Keratinocyte (primary cell): Measurements from ENCODE around the gene UMAD1. TPM values are rescaled to one million over a fixed set of nuclear protein-coding genes. Genes with fewer than 3 reads are reported as not detected.

Experiments used
- DNase-seq: peaks from one replicate; pipeline ENCODE4 v3.0.0-alpha.2; 2011; ENCODE audit warnings: low read depth, missing footprints, low spot score
- FAIRE-seq: peaks from 2 replicates; lab custom pipeline; 2011; peaks lifted over from hg19 to GRCh38; lab: Jason Lieb, UNC
- H2AFZ ChIP-seq: 2 replicates; pipeline ENCODE4 v1.6.0; 2012; ENCODE audit warnings: low read length, control low read depth, inconsistent platforms; ENCODE audit not compliant: control insufficient read depth
- H3K27ac ChIP-seq: 2 replicates; pipeline ENCODE4 v1.5.1; 2011; ENCODE audit warnings: low read length; ENCODE audit not compliant: control insufficient read depth, insufficient read depth
- H3K27me3 ChIP-seq: 3 replicates; pipeline ENCODE4 v1.6.0; 2011; ENCODE audit warnings: low read length; ENCODE audit not compliant: control insufficient read depth, insufficient read depth; ENCODE audit errors: extremely low read depth
- H3K36me3 ChIP-seq, 2 experiments: 2 replicates in 1 of 2; 3 replicates in 1 of 2; pipeline ENCODE4 v1.5.1; 2011; ENCODE audit warnings: low read length in 2 of 2, mild to moderate bottlenecking in 1 of 2; ENCODE audit not compliant: control insufficient read depth in 2 of 2, insufficient read depth in 2 of 2; ENCODE audit errors: extremely low read depth in 1 of 2
- H3K4me1 ChIP-seq: 3 replicates; pipeline ENCODE4 v1.5.1; 2011; ENCODE audit warnings: low read length; ENCODE audit not compliant: control insufficient read depth, insufficient read depth; ENCODE audit errors: extremely low read depth
- H3K4me2 ChIP-seq: 3 replicates; pipeline ENCODE4 v1.6.0; 2011; ENCODE audit warnings: low read depth, low read length; ENCODE audit not compliant: control insufficient read depth, insufficient read depth; ENCODE audit errors: extremely low read depth
- H3K4me3 ChIP-seq, 3 experiments: fragments of 200-600 bp in 1 of 3; sonication (generic) in 1 of 3; 2 replicates in 2 of 3; 3 replicates in 1 of 3; pipeline ENCODE4 v1.5.1; 2011 to 2016; ENCODE audit warnings: low read length in 3 of 3, mild to moderate bottlenecking in 3 of 3, control low read depth in 2 of 3, inconsistent platforms in 1 of 3, low read depth in 1 of 3, mixed read lengths in 1 of 3, mixed run types in 1 of 3, moderate library complexity in 1 of 3; ENCODE audit not compliant: control insufficient read depth in 2 of 3, insufficient read depth in 2 of 3; ENCODE audit errors: extremely low read depth in 1 of 3
- H3K79me2 ChIP-seq: 2 replicates; pipeline ENCODE4 v1.6.0; 2012; ENCODE audit warnings: low read length; ENCODE audit not compliant: control insufficient read depth, insufficient read depth
- H3K9ac ChIP-seq: 3 replicates; pipeline ENCODE4 v1.6.0; 2011; ENCODE audit warnings: low read length; ENCODE audit not compliant: control insufficient read depth, insufficient read depth; ENCODE audit errors: extremely low read depth
- H3K9me1 ChIP-seq: 3 replicates; pipeline ENCODE4 v1.6.0; 2011; ENCODE audit warnings: low read length; ENCODE audit not compliant: control insufficient read depth, insufficient read depth; ENCODE audit errors: extremely low read depth
- H3K9me3 ChIP-seq: 2 replicates; pipeline ENCODE4 v1.5.1; 2012; ENCODE audit warnings: low read depth, low read length; ENCODE audit not compliant: control insufficient read depth
- H4K20me1 ChIP-seq: 3 replicates; pipeline ENCODE4 v1.6.0; 2011; ENCODE audit warnings: low read length; ENCODE audit not compliant: control insufficient read depth, insufficient read depth; ENCODE audit errors: extremely low read depth
- CTCF ChIP-seq, 3 experiments: IDR thresholded peaks in 1 of 3; conservative IDR thresholded peaks in 1 of 3; optimal IDR thresholded peaks in 1 of 3; 2 replicates in 2 of 3; 3 replicates in 1 of 3; pipeline versions ENCODE3 to v1.5.1; 2011; ENCODE audit warnings: low read length in 3 of 3, mild to moderate bottlenecking in 3 of 3, moderate library complexity in 2 of 3, control low read depth in 1 of 3, inconsistent platforms in 1 of 3; ENCODE audit not compliant: insufficient read depth in 2 of 3; ENCODE audit errors: extremely low read depth in 1 of 3
- EZH2 ChIP-seq: IDR thresholded peaks from one replicate; pipeline ENCODE4 v1.6.1; 2012; ENCODE audit warnings: inconsistent platforms, mild to moderate bottlenecking, low read length, moderate library complexity
- dilution Hi-C: fragments of 300-500 bp; cut with MboI; formaldehyde crosslinking; loops from one replicate; pipeline ENCODE4 v1.7.0; 2020; ENCODE audit warnings: low sequenced_read_pairs; ENCODE audit not compliant: extremely low pct_ligation_motif_present
- polyA plus RNA-seq, 5 experiments: library from polyadenylated mRNA; depleted of rRNA in 3 of 5; stranded (reverse) in 3 of 5; stranded (forward) in 1 of 5; unstranded in 1 of 5; fragments of >200 nt; gene quantifications; 1 replicate in 1 of 5; 2 replicates in 3 of 5; 3 replicates in 1 of 5; pipeline versions ENCODE4 v1.2.1 to v1.2.3, GENCODE V29; 2011 to 2012; ENCODE audit warnings: missing spikeins in 2 of 5, low read depth in 1 of 5, low replicate concordance in 1 of 5

UMAD1 gene
- polyA plus RNA-seq, 1 donor (not counting 4 experiments of a cell fraction or from before 2014, with no cell fraction given) = 18.2 TPM

DNA sequence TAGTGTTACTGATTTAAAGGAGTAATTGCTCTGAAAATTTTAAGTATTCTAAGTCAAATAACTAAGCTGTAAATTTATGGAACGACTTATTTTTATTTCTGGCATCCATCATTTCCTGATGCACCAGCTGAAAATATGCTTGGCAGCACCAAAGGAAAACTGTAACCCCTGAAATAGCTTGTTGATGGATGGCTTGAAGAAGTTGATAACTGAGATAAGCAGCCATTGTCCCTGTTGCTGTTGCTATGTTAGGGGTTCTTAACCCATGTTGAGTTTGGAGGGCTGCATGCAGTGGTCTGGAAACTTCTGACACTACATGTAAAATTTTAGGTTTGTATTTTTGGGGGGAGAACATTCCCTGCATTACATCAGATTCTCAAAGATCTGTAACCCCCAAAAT is 47.2 kb downstream of the UMAD1 start:
- Histone ChIP-seq H3K9ac (no peak overlapping the region), H3K4me2 (no peak overlapping the region), H3K27me3 (no peaks in the 10 kb centered on the region), H2AFZ (no peak overlapping the region), H3K4me3 (peak overlapping the region in 1 of 3 experiments; percentile 18), H3K9me1 (no peaks in the 10 kb centered on the region), H4K20me1 (no peaks in the 10 kb centered on the region), H3K9me3 (no peaks in the 10 kb centered on the region), H3K79me2 (no peaks in the 10 kb centered on the region), H3K4me1 (peaks cover 3% of the 10 kb centered on the region), H3K27ac (no peak overlapping the region), H3K36me3 (no peaks in the 10 kb centered on the region)
- dilution Hi-C loops = no loop called here
- DNase-seq (no peak), FAIRE-seq (no peak)
- TF ChIP-seq EZH2 (no peak), CTCF (optimal IDR thresholded peaks at IDR 0.05 in 1 of 3, IDR thresholded peaks at IDR 0.05 in 1 of 3, conservative IDR thresholded peaks at IDR 0.05 in 1 of 3; ENCODE audit: extremely low read depth in 1 of 3, insufficient read depth in 2 of 3, low read length in 3 of 3) (no peak)

DNA sequence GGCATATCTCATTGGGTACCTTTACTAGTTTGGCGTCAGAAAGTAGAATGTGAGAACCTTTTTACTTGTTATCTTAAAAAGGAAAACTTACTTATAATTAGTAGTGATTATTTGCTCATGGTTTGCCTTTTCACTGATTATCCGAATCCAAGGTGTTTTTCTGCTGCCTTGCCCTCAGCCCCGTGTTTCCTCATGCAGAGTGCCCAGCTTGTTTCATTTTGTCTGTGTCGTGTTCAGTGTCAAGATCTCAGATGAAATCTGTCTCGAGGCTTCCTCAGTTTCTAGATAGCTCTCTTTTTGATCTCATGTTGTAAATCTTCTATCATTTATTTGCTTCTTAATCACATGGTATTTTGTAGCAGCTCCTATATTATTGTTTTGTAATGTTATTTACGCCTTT is 47.8 kb downstream of the UMAD1 start:
- H3K79me2 ChIP-seq = no peaks in the 10 kb centered on the region
- FAIRE-seq (no peak), DNase-seq (no peak)
- H3K9me3 ChIP-seq = no peaks in the 10 kb centered on the region
- H3K9ac ChIP-seq = no peak overlapping the region
- H3K9me1 ChIP-seq = no peaks in the 10 kb centered on the region
- H3K4me2 ChIP-seq = peak overlapping the region; percentile 59
- dilution Hi-C loops = no loop called here
- H3K36me3 ChIP-seq = no peaks in the 10 kb centered on the region
- no peak overlapping the region for H3K27ac ChIP-seq
- no peaks in the 10 kb centered on the region for H3K27me3 ChIP-seq
- peak overlapping the region; percentile 33 for H2AFZ ChIP-seq
- H3K4me1 ChIP-seq = no peaks in the 10 kb centered on the region
- H3K4me3 ChIP-seq = peak overlapping the region in 1 of 3 experiments; percentile 46
- H4K20me1 ChIP-seq = no peaks in the 10 kb centered on the region
- TF ChIP-seq EZH2 (no peak), CTCF (optimal IDR thresholded peaks at IDR 0.05 in 1 of 3, IDR thresholded peaks at IDR 0.05 in 1 of 3, conservative IDR thresholded peaks at IDR 0.05 in 1 of 3; ENCODE audit: extremely low read depth in 1 of 3, insufficient read depth in 2 of 3, low read length in 3 of 3) (no peak)
